H7 (cell line): ENCODE results near the gene HNRNPH1. TPM values are rescaled to one million over a fixed set of nuclear protein-coding genes. Genes with fewer than 3 reads are reported as not detected.
"Not testable (repeated sequence)": the region's sequence is repeated elsewhere in the genome, so short reads cannot be mapped to it uniquely, and the experiment has no call there.

Source experiments
- DNase-seq: peaks from one replicate; pipeline ENCODE4 v3.0.0; 2012
- H3K27me3 ChIP-seq: 2 replicates; pipeline ENCODE4 v1.6.0; 2011; ENCODE audit warnings: mild to moderate bottlenecking, low read length; ENCODE audit not compliant: control insufficient read depth, insufficient read depth
- H3K36me3 ChIP-seq: replicated peaks from 2 replicates; pipeline ENCODE4 v1.5.1; 2011; ENCODE audit warnings: low read length; ENCODE audit not compliant: control insufficient read depth, insufficient read depth
- H3K4me3 ChIP-seq: 2 replicates; pipeline ENCODE4 v1.5.1; 2011; ENCODE audit warnings: low read depth, mild to moderate bottlenecking, control low read depth, low read length, moderate library complexity; ENCODE audit not compliant: insufficient read depth
- total RNA-seq: library from RNA; depleted of rRNA; stranded (reverse); fragments of >200 nt; shearing (Covaris generic); gene quantifications from 2 replicates; pipeline ENCODE4 v1.2.3, GENCODE V29; 2014

The HNRNPH1 gene
- total RNA-seq, 1 experiment from 2014 or later = 423 TPM

- DNase-seq, H3K36me3 ChIP-seq, H3K27me3 ChIP-seq, H3K4me3 ChIP-seq: not testable (repeated sequence)
Observed at GRCh38 chr5:179639296-179639695, 15.8 kb upstream of the HNRNPH1 start.

DNA sequence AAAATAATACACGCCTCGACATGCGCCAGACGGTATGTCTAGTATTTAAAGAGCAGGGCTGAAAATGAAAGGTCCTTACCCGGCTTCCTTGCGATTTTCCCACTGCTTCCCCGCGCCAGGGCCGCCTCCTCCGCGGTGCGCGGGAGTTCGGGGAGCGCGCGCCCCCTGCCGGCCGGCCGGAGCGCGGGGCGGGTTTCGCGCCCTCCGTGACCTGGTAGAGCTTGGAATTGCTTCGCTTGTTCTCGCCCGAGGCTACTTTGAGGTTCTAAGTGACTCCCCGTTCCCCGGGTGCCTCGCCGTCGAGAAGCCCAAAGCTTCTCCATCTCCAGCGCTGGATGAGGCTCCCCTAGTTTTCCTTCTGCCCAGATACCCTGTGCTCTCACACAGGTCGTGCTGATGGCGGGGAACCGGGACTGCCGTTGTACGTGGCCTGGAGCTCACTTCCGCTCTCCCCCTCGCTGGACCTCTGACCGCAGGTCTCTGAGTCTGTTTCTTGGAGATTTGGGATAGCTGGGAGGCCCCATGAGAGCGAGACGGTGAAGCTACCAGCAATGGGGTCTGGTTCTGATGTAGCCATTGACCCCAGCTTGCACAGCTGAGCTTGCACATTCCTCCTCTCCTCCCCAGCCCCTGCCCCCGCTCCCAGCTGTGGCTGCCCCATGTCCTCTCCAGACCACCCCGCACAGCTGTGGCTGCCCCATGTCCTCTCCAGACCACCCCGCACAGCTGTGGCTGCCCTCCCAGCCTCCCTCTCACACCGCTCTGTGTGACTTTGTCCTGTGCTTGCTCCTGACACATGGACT, 11.1 kb upstream of the HNRNPH1 start:
- not testable (repeated sequence) for H3K36me3 ChIP-seq, DNase-seq, H3K27me3 ChIP-seq, H3K4me3 ChIP-seq

DNA sequence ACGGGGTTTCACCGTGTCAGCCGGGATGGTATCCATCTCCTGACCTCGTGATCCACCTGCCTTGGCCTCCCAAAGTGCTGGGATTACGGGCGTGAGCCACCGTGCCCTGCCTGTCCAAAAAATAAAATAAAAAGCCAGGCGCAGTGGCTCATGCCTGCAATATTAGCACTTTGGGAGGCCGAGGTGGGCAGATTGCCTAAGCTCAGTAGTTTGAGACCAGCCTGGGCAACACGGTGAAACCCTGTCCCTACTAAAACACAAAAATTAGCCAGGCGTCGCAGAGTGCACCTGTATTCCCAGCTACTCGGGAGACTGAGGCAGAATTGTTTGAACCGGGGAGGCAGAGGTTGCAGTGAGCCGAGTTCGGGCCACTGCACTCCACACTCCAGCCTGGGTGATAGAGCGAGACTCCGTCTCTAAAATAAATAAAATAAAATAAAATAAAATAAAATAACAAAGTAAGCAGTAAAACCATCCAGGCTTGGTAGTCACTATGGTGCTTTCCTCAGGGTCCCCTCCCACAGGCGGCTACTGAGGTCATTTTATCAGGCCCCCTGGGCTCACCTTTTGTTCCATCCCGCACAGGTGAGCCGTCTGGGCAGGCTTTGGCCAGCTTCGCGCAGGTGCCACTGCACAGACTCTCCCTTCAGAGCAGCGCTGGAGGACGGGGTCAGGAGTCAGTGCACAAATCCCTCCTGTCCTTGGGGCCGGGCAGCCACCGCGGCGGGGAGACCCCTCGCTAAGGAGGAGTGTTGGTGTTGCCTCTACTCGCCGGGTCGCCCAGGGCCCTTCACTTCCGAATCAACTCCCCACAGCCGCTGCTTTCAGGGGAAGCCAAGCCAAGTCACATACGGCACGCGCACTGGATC, 10.3 kb upstream of the HNRNPH1 start:
- H3K27me3 ChIP-seq, H3K4me3 ChIP-seq, H3K36me3 ChIP-seq, DNase-seq: not testable (repeated sequence)

GRCh38 chr5:179624841-179625271, 1.4 kb upstream of the HNRNPH1 start:
- Histone ChIP-seq H3K4me3 (no peak overlapping the region), H3K36me3 (peaks cover 15% of the 10 kb centered on the region), H3K27me3 (no peaks in the 10 kb centered on the region)
- DNase-seq = peak; percentile 63

GRCh38 chr5:179623906-179624741, 653 bp upstream of the HNRNPH1 start:
- peak; percentile 92 for DNase-seq

GRCh38 chr5:179621551-179622214, 1.8 kb downstream of the HNRNPH1 start:
- H3K27me3 ChIP-seq = no peaks in the 10 kb centered on the region
- peak; percentile 52 for DNase-seq
- peaks cover 45% of the 10 kb centered on the region for H3K36me3 ChIP-seq
- peak overlapping the region; percentile 97 for H3K4me3 ChIP-seq

More at GRCh38 chr5:179623906-179624741, 653 bp upstream of the HNRNPH1 start:
- peaks cover 23% of the 10 kb centered on the region for H3K36me3 ChIP-seq
- H3K27me3 ChIP-seq = no peaks in the 10 kb centered on the region
- H3K4me3 ChIP-seq = peak overlapping the region; percentile 97

- peaks cover 53% of the 10 kb centered on the region for H3K36me3 ChIP-seq
- no peaks in the 10 kb centered on the region for H3K27me3 ChIP-seq
- H3K4me3 ChIP-seq = no peak overlapping the region; the same call in 1 of the 2 replicates
- no peak for DNase-seq
Observed at GRCh38 chr5:179620703-179621350, 2.6 kb downstream of the HNRNPH1 start.

- Histone ChIP-seq H3K36me3 (peaks cover 55% of the 10 kb centered on the region), H3K27me3 (no peaks in the 10 kb centered on the region), H3K4me3 (no peak overlapping the region; the same call in 1 of the 2 replicates)
- DNase-seq = no peak
Observed at GRCh38 chr5:179620293-179620692, 3.2 kb downstream of the HNRNPH1 start.

DNA sequence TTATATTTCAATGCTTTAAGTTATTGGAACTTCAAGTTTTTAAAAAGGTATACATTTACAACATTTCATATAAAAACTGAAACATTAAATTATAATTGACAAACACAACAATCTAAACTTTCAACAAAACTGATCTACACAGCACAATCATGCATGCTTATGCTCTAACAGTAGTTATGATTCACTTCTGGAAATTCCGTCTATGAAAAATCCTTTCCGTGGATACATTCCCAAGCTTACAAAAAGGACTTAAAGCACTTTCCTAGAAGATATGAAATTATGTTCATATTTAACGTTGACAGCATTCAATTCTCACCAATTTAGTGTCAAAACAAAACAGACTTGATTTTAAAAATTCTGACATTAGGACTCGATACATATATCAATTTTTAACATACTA, 3.7 kb downstream of the HNRNPH1 start:
- peaks cover 60% of the 10 kb centered on the region for H3K36me3 ChIP-seq
- no peaks in the 10 kb centered on the region for H3K27me3 ChIP-seq
- H3K4me3 ChIP-seq = no peak overlapping the region; the same call in 1 of the 2 replicates
- DNase-seq = no peak

DNA sequence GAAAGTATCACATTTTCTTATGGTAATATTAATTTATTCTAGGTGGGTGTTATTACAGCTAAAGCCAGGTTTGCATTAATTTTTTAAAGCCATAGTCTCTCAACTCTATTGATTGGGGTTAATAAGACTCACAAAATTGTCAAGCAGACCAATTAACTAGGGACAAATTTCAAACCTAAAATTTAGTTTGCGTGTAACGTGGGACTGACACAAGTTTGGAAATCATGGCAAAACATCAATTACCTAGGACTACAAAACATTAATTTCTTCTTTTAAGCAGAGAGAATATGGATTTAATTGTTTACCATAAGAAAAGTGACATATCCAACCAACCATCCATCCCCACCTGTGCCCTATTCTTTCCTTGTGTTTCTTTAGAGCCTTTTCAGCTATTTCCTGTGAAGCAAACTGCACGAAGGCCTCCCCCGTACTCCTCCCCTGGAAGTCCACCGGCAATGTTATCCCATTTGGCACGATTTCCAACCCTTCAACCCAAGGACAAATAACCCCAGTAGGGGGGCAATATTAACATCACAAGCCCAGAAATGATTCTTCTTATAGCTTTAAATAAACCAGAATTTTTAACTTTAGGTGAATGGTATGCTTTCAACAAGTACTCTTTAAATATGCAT, 4.4 kb downstream of the HNRNPH1 start:
- Histone ChIP-seq H3K27me3 (no peaks in the 10 kb centered on the region), H3K4me3 (no peak overlapping the region; the same call in 1 of the 2 replicates), H3K36me3 (peaks cover 64% of the 10 kb centered on the region)
- no peak for DNase-seq

DNA sequence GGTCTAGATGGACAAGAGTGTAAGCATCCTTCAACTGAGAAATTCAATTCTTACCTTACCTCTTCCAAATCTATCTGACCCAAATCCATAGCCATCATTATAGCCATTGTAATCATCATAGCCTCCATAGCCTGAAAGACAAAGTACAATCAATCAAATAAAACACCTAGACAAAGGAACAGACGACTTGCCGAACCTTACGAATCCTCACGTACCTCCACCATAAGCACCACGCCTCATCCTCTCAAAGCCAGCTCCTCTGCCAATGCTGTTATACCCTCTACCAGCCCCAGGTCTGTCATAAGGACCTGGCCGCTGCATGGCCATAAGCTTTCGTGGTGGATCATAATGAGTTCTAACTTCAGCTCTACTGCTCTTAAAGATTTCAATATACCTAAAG, 5.5 kb downstream of the HNRNPH1 start:
- no peaks in the 10 kb centered on the region for H3K27me3 ChIP-seq
- peaks cover 72% of the 10 kb centered on the region for H3K36me3 ChIP-seq
- no peak overlapping the region for H3K4me3 ChIP-seq
- DNase-seq = no peak

DNA sequence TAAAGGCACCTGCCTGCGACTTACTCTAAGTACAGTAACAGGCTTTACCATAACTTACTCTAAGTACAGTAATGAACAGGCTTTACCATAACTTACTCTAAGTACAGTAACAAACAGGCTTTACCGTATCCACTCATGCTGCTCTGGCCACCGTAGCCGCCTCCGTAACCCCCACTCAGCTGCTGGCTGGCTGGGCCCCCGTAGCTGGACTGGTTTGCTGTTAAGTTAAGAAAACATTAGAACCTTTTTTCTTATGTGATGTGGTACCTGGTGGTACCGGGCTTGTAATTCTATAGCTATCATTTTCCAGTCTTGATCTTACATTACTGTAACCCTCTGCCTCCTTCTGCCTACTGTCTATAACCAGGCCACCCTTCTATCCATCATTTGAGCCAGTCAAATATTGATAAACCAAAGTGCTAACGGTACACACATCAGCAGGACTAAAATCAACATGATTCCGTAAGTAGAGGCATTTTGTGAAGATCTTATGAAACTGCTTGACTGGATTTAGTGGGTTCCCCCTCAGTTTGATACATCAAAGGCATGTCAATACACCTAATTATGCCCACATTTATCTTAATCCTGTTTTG, 7.4 kb downstream of the HNRNPH1 start:
- no peaks in the 10 kb centered on the region for H3K27me3 ChIP-seq
- H3K4me3 ChIP-seq = no peak overlapping the region
- H3K36me3 ChIP-seq = peaks cover 77% of the 10 kb centered on the region
- DNase-seq = no peak

DNA sequence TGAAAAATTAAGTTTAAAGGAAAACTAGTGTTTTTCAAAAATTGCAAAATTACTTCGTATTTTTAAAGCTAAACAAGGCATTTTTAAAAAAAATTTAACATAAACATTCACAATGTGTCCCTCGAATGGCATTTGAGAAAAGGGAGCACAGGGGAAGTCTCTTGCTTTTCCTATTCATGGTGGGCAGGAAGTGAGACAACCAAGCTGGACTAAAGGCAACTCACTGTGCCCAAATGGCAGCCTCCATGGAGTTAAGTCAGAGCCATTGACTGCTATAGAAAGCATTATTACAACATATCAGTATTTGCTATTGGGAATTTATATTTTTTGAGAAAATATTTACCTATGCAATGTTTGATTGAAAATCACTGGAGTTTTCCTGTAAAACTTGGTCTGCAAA, 8.3 kb downstream of the HNRNPH1 start:
- Histone ChIP-seq H3K4me3 (no peak overlapping the region), H3K36me3 (peaks cover 72% of the 10 kb centered on the region), H3K27me3 (no peaks in the 10 kb centered on the region)
- no peak for DNase-seq
